WTC11 (cell line): Measurements from ENCODE around the gene GTF2F1. TPM values are rescaled to one million over a fixed set of nuclear protein-coding genes. Genes with fewer than 3 reads are reported as not detected.

Source experiments
- ATAC-seq: fragments of 200-7000 bp; cut with Tn5 transposase; 2 replicates; pipeline ENCODE4 v1.10.0; 2021; ENCODE audit warnings: mild to moderate bottlenecking, moderate library complexity
- CTCF ChIA-PET: fragments of 300-600 bp; sonication (Branson Sonifier 250); formaldehyde crosslinking; loops from one replicate; lab custom pipeline; 2021; ENCODE audit warnings: antibody characterized with exemption; lab: Charles Lee
- POLR2A ChIA-PET: fragments of 350-600 bp; sonication (Branson Sonifier 250); formaldehyde crosslinking; loops from one replicate; lab custom pipeline; 2021; ENCODE audit warnings: antibody characterized with exemption; lab: Charles Lee
- DNase-seq: peaks from one replicate; pipeline ENCODE4 v3.0.0; 2021; ENCODE audit warnings: low spot score
- H3K27ac Mint-ChIP-seq: 2 replicates; pipeline ENCODE4 v1.8.0; 2021; ENCODE audit warnings: mixed read lengths
- H3K27me3 Mint-ChIP-seq: 2 replicates; pipeline ENCODE4 v1.8.0; 2021; ENCODE audit warnings: low read depth, mild to moderate bottlenecking, moderate library complexity, mixed read lengths
- H3K36me3 Mint-ChIP-seq: 2 replicates; pipeline ENCODE4 v1.8.0; 2021; ENCODE audit warnings: mixed read lengths
- H3K4me1 Mint-ChIP-seq: 2 replicates; pipeline ENCODE4 v1.8.0; 2022; ENCODE audit warnings: mixed read lengths
- H3K4me3 Mint-ChIP-seq: 2 replicates; pipeline ENCODE4 v1.8.0; 2021; ENCODE audit warnings: mild to moderate bottlenecking, moderate library complexity, mixed read lengths
- H3K9me3 Mint-ChIP-seq: 2 replicates; pipeline ENCODE4 v1.8.0; 2021; ENCODE audit warnings: mixed read lengths
- ARID4B ChIP-seq: sonication (generic); formaldehyde crosslinking; IDR thresholded peaks from 2 replicates; pipeline ENCODE4 v1.8.0; 2023; ENCODE audit warnings: missing genetic modification reagents, mild to moderate bottlenecking, borderline replicate concordance
- E2F1 ChIP-seq: sonication (generic); formaldehyde crosslinking; IDR thresholded peaks from 2 replicates; pipeline ENCODE4 v1.8.0; 2022; ENCODE audit warnings: mild to moderate bottlenecking, missing genetic modification reagents
- E2F4 ChIP-seq: sonication (generic); formaldehyde crosslinking; IDR thresholded peaks from 2 replicates; pipeline ENCODE4 v1.8.1; 2022; ENCODE audit warnings: low read depth, mild to moderate bottlenecking, moderate library complexity, missing genetic modification reagents, borderline replicate concordance
- HMGXB4 ChIP-seq: sonication (generic); formaldehyde crosslinking; IDR thresholded peaks from 2 replicates; pipeline ENCODE4 v1.8.1; 2023; ENCODE audit warnings: mild to moderate bottlenecking, moderate library complexity, missing genetic modification reagents
- IRF1 ChIP-seq: sonication (generic); formaldehyde crosslinking; IDR thresholded peaks from 2 replicates; pipeline ENCODE4 v1.8.0; 2023; ENCODE audit warnings: missing genetic modification reagents
- MAX ChIP-seq: sonication (generic); formaldehyde crosslinking; IDR thresholded peaks from 2 replicates; pipeline ENCODE4 v1.8.0; 2022; ENCODE audit warnings: mild to moderate bottlenecking, missing genetic modification reagents
- NFYB ChIP-seq: sonication (generic); formaldehyde crosslinking; conservative IDR thresholded peaks from 2 replicates; pipeline ENCODE4 v1.8.0; 2022; ENCODE audit warnings: low read depth, missing genetic modification reagents
- TEAD4 ChIP-seq: sonication (generic); formaldehyde crosslinking; IDR thresholded peaks from 2 replicates; pipeline ENCODE4 v1.8.0; 2022; ENCODE audit warnings: mild to moderate bottlenecking, missing genetic modification reagents
- ZNF219 ChIP-seq: sonication (generic); formaldehyde crosslinking; IDR thresholded peaks from 2 replicates; pipeline ENCODE4 v1.8.0; 2023; ENCODE audit warnings: missing genetic modification reagents, mild to moderate bottlenecking, borderline replicate concordance
- ZNF232 ChIP-seq: sonication (generic); formaldehyde crosslinking; IDR thresholded peaks from 2 replicates; pipeline ENCODE4 v1.8.0; 2022; ENCODE audit warnings: mild to moderate bottlenecking, missing genetic modification reagents
- ZNF532 ChIP-seq: fragments of 250-450 bp; sonication (Bioruptor Pico); IDR thresholded peaks from 2 replicates; pipeline ENCODE4 v1.9.0; 2021; ENCODE audit warnings: mild to moderate bottlenecking, borderline replicate concordance
- total RNA-seq: library from RNA; stranded (reverse); gene quantifications from 3 replicates; pipeline ENCODE4 v1.2.3, GENCODE V29; 2021

The GTF2F1 gene
- total RNA-seq, 1 experiment from 2014 or later, result 62.4 TPM

- H3K4me3 Mint-ChIP-seq, result peak overlapping the region; percentile 52
- H3K36me3 Mint-ChIP-seq, result peaks cover 19% of the 10 kb centered on the region
- H3K4me1 Mint-ChIP-seq, result peaks cover 14% of the 10 kb centered on the region
- ATAC-seq, result no peak
- peaks cover 6% of the 10 kb centered on the region for H3K9me3 Mint-ChIP-seq
- 0 out of 2 replicates have a peak overlapping the region, but pooled peaks have one; percentile 68 for H3K27ac Mint-ChIP-seq
- ChIA-PET POLR2A (interaction anchor here (1.4 kb wide), 1 partner anchor 14 kb away, joined by 4 read pairs; no protein-coding TSS in a partner anchor), CTCF (interaction anchor here (0.6 to 2.5 kb wide), 4 partner anchors 8 to 940 kb away, joined by 3 to 11 read pairs (median 4); partner anchors contain the start of gene ALKBH7)
- TF ChIP-seq HMGXB4 (CRISPR knock-in tag) (no peak), TEAD4 (peak; percentile 11), ARID4B (no peak; the same call in 1 of the 2 replicates), NFYB (CRISPR knock-in tag) (no peak), IRF1 (CRISPR knock-in tag) (no peak), ZNF232 (no peak), E2F4 (CRISPR knock-in tag) (no peak), ZNF219 (peak; percentile 15; the same call in 1 of the 2 replicates), E2F1 (no peak), ZNF532 (CRISPR knock-in tag) (no peak), MAX (peak; percentile 60; the same call in 1 of the 2 replicates)
- peaks cover 40% of the 10 kb centered on the region for H3K27me3 Mint-ChIP-seq
- DNase-seq, result no peak
Observed at GRCh38 chr19:6425732-6426620, 33.0 kb upstream of the GTF2F1 start.
